Left ventricle myocardium inferior (tissue), 1 donor: ENCODE measurements around the gene CXXC5. TPM values are rescaled to one million over a fixed set of nuclear protein-coding genes. Genes with fewer than 3 reads are reported as not detected.
A peak's percentile ranks its signal among the peaks of the same experiment; 100 is the strongest.

Source experiments
- DNase-seq: peaks from one replicate; pipeline ENCODE4 v3.0.0-alpha.2; 2020
- H3K27ac ChIP-seq: fragments of 200-600 bp; replicated peaks from 2 replicates; pipeline ENCODE4 v1.8.0; 2021
- H3K27me3 ChIP-seq: fragments of 200-600 bp; 2 replicates; pipeline ENCODE4 v1.8.0; 2021; ENCODE audit warnings: low read depth
- H3K36me3 ChIP-seq: fragments of 200-600 bp; 2 replicates; pipeline ENCODE4 v1.8.0; 2021
- H3K4me1 ChIP-seq: fragments of 200-600 bp; 2 replicates; pipeline ENCODE4 v1.8.0; 2021
- H3K4me3 ChIP-seq: fragments of 200-600 bp; 2 replicates; pipeline ENCODE4 v1.8.0; 2021; ENCODE audit warnings: mild to moderate bottlenecking, moderate library complexity
- H3K9me3 ChIP-seq: fragments of 200-600 bp; replicated peaks from 2 replicates; pipeline ENCODE4 v1.8.0; 2021
- intact Hi-C: fragments of 100-400 bp; cut with micrococcal nuclease; formaldehyde crosslinking; loops from one replicate; pipeline ENCODE4 v1.11.0; 2022
- total RNA-seq: library from RNA; stranded (reverse); fragmentation: NEBNext Ultra II Directional; extraction: Animal tissue kit (Norgen Biotek cat#: 25700); gene quantifications from one replicate; pipeline ENCODE4 v1.2.1, GENCODE V29; 2021
- TF ChIP-seq, protein P1 (sequence below): fragments of 200-600 bp; IDR thresholded peaks from 2 replicates; pipeline ENCODE4 v1.8.0; 2021; ENCODE audit warnings: antibody characterized with exemption, mild to moderate bottlenecking, borderline replicate concordance
- donor health status: DM: no; HTN: yes; CAD: no; lungs with severe emphysema.

CXXC5 gene
- total RNA-seq, 1 donor from 2014 or later: 56.9 TPM

DNA sequence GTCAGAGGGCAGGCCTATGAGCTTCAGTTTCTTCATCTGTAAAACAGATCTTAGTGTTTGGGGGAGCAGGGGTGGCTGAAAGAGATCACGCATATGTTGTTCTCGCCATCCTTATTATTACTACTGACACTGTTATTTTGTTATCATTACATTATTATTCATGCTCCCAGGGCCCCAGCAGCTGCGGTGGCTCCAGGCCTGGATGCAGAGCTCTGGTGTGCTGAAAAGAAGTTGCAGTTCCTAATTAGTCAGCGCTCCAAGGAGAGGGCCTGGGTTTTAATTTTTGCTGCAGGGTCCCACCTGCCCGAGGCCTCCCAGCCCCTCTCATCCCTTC, 19.5 kb downstream of the CXXC5 start:
- Histone ChIP-seq H3K36me3 (no peaks in the 10 kb centered on the region), H3K27ac (peak overlapping the region; percentile 91), H3K9me3 (no peaks in the 10 kb centered on the region), H3K4me1 (peaks cover 97% of the 10 kb centered on the region), H3K27me3 (no peaks in the 10 kb centered on the region), H3K4me3 (peak overlapping the region; percentile 62)
- no peak for DNase-seq
- intact Hi-C loops: no loop called here
- TF ChIP-seq, protein P1, sequence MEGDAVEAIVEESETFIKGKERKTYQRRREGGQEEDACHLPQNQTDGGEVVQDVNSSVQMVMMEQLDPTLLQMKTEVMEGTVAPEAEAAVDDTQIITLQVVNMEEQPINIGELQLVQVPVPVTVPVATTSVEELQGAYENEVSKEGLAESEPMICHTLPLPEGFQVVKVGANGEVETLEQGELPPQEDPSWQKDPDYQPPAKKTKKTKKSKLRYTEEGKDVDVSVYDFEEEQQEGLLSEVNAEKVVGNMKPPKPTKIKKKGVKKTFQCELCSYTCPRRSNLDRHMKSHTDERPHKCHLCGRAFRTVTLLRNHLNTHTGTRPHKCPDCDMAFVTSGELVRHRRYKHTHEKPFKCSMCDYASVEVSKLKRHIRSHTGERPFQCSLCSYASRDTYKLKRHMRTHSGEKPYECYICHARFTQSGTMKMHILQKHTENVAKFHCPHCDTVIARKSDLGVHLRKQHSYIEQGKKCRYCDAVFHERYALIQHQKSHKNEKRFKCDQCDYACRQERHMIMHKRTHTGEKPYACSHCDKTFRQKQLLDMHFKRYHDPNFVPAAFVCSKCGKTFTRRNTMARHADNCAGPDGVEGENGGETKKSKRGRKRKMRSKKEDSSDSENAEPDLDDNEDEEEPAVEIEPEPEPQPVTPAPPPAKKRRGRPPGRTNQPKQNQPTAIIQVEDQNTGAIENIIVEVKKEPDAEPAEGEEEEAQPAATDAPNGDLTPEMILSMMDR: no peak

DNA sequence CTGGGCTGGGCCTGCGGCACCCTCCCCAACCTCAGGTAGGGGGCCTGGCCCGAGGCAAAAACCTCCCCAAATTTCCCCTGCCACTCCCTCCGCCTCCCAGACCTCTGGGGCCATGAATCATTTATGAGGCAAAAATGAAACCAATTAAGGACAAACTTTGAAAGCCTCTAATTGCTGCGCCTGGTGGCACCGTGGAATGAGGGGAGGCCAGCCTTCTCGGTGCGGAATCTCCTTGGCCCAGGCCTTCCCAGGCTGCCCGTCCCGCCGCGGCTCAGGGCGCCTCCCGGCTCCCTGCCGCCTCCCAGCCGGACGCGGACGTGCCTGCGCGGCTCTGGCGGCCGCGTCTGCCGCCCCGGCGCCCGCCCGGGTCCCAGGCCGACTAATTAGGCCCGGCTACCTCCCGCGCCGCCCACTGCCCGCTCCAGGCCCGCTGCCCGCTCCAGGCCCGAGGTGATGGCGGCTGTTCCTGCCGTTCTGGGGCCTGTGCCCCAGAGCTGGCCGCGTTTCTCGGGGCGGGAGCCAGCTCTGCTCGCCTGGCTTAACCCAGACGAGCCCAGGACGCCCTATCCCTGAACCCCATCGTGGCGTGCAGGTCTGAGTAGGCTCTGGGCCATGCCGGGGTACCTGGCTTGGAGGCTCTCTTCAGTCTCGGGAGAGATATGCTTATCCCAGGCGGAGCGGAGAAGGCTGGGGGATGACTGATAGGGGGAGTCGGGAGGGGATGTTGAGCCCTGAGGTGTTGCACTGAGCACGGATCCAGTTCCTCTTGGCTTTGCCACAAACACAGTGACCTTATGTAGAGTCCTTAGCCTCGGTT, 20.1 kb downstream of the CXXC5 start:
- H3K27ac ChIP-seq: peak overlapping the region; percentile 91
- H3K36me3 ChIP-seq: no peaks in the 10 kb centered on the region
- DNase-seq: peak; percentile 57
- peaks cover 97% of the 10 kb centered on the region for H3K4me1 ChIP-seq
- no peaks in the 10 kb centered on the region for H3K27me3 ChIP-seq
- intact Hi-C loops: no loop called here
- H3K9me3 ChIP-seq: no peaks in the 10 kb centered on the region
- H3K4me3 ChIP-seq: peak overlapping the region; percentile 62
- TF ChIP-seq, protein P1: no peak

DNA sequence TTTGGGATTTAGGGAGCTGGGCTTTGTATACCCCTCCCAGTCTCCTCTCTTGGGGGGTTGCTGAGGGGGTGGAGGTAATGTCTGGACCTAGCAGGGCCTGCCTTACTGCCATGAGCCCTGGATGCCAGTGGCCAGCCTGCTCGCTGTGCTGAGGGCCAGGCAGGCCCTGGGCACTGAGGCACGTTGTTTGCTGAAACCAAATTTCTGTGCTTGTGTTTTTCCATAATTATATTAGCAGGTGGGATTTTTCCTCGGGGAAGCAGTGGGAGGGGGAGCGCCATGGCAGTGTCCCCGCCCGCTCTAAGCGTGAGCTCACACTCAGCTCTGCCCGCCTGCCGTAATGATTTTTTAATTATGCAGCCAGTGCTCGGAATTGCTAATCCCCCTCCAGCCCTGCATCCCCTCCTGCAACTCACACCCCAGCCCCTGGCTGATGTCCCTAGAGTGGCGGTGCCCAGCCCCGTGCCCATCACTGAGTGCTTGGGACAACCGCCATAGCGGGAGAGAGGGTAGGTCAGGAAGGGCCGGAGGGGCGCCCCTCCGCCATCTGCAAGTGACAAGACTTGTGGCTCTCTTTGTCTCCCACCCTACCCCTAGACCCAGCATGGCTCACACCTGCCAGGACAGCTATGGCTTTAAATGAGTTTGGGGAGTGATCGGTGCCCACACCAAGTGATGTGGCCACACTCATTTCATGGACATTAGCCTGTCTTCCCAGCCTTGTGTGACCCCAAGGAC, 20.9 kb downstream of the CXXC5 start:
- Histone ChIP-seq H3K4me1 (peaks cover 97% of the 10 kb centered on the region), H3K4me3 (peak overlapping the region; percentile 62), H3K27ac (peak overlapping the region; percentile 91), H3K36me3 (no peaks in the 10 kb centered on the region), H3K27me3 (no peaks in the 10 kb centered on the region), H3K9me3 (no peaks in the 10 kb centered on the region)
- no peak for DNase-seq
- intact Hi-C loops: no loop called here
- TF ChIP-seq, protein P1: no peak

DNA sequence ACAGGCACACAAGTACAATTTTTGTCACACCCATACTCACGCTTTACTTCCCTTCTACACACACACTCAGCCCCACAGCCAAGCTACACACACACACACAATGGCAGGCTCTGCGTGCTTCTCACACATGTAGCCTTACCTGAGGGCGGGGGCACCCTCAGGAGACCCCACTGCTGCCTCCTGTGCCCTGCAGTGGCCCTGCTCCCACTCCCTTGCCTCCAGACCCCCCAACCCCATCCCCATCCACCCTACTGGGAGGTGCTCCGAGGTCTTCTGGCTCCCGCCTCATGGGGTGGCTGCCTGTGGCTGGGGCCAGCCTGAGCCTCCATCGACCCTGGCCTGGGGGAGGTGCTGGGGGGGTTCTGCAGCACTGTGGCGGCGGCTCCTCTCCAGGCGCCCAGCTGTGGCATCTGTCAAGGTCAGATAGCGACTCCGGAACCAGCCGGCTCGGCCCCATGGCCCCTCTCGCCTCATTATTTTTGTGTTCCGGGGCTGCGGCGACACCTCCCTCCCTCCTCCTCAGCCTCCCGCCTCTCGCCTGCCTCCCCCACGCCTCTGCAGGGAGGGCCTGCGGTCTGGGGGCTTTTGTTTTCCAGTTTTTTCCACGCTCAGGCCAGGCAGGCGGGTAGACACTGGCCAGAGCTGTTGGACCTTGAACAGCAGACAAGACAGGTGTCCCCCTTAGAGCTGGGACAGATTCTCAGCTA, 21.7 kb downstream of the CXXC5 start:
- DNase-seq: peak; percentile 55
- H3K36me3 ChIP-seq: no peaks in the 10 kb centered on the region
- peak overlapping the region; percentile 62 for H3K4me3 ChIP-seq
- H3K9me3 ChIP-seq: no peaks in the 10 kb centered on the region
- H3K4me1 ChIP-seq: peaks cover 97% of the 10 kb centered on the region
- no peaks in the 10 kb centered on the region for H3K27me3 ChIP-seq
- TF ChIP-seq, protein P1: no peak
- intact Hi-C loops: no loop called here
- peak overlapping the region; percentile 91 for H3K27ac ChIP-seq

DNA sequence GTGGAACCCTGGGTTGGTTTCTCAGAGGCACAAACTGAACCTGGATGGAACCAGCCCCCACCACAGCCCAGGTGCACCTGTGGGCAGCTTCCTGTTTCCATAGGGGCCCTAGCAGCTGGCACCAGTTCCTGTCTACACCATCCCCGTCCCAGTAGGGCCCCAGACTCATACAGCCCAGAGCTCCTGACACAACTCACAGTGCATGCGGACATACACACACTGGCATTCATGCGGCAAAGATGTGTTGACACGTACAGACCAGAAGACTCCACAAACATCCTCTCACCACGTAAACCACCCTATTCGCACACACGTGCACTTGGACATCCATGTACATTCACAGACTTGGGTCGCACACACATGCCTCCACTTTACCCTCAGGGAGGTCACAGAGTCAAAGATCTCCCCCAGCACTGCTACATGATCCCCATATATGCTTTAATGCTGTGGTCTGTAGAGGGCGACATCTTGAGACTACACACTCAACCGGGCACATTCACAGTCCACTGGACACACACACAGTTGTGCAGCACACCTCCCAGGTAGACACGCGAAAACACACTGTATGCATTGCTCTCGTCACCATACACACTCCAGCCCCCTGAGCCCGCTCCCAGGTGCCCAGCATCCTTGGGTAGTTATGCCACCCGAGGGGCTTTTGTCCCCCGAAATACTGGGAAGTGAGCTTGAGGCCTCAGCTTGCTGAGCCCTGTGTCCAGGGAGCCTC, 22.4 kb downstream of the CXXC5 start:
- no peaks in the 10 kb centered on the region for H3K36me3 ChIP-seq
- no peak for DNase-seq
- intact Hi-C loops: no loop called here
- peak overlapping the region; percentile 62 for H3K4me3 ChIP-seq
- H3K27ac ChIP-seq: peak overlapping the region; percentile 91
- H3K9me3 ChIP-seq: no peaks in the 10 kb centered on the region
- no peaks in the 10 kb centered on the region for H3K27me3 ChIP-seq
- TF ChIP-seq, protein P1: peak; percentile 45
- H3K4me1 ChIP-seq: peaks cover 97% of the 10 kb centered on the region
